Thyroid gland (tissue), 4 donors: ENCODE measurements around the gene ZNF142.

Experiments used
- POLR2A ChIP-seq, 2 donors: fragments of 450-650 bp; IDR thresholded peaks; one replicate each; pipeline ENCODE4 v1.6.1; 2017; ENCODE audit warnings: antibody characterized with exemption in 2 of 2, mild to moderate bottlenecking in 2 of 2, moderate library complexity in 1 of 2
- TF ChIP-seq, protein P1 (sequence below), 6 experiments: fragments of 200-600 bp in 3 of 6; fragments of 450-650 bp in 3 of 6; sonication (generic) in 3 of 6; IDR thresholded peaks; one replicate each; pipeline ENCODE4 v1.5.1; 2016 to 2019; ENCODE audit warnings: antibody characterized with exemption in 6 of 6, mild to moderate bottlenecking in 2 of 6, inconsistent platforms in 1 of 6, moderate library complexity in 1 of 6

GRCh38 chr2:218605432-218605831 is 54.0 kb downstream of the ZNF142 start:
- TF ChIP-seq, protein P1, sequence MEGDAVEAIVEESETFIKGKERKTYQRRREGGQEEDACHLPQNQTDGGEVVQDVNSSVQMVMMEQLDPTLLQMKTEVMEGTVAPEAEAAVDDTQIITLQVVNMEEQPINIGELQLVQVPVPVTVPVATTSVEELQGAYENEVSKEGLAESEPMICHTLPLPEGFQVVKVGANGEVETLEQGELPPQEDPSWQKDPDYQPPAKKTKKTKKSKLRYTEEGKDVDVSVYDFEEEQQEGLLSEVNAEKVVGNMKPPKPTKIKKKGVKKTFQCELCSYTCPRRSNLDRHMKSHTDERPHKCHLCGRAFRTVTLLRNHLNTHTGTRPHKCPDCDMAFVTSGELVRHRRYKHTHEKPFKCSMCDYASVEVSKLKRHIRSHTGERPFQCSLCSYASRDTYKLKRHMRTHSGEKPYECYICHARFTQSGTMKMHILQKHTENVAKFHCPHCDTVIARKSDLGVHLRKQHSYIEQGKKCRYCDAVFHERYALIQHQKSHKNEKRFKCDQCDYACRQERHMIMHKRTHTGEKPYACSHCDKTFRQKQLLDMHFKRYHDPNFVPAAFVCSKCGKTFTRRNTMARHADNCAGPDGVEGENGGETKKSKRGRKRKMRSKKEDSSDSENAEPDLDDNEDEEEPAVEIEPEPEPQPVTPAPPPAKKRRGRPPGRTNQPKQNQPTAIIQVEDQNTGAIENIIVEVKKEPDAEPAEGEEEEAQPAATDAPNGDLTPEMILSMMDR (IDR thresholded peaks at IDR 0.05) = no peak
- no peak for TF ChIP-seq POLR2A (IDR thresholded peaks at IDR 0.05)
